Tongue (tissue), 2 donors: Measurements from ENCODE around the gene MEF2A. TPM values are rescaled to one million over a fixed set of nuclear protein-coding genes. Genes with fewer than 3 reads are reported as not detected.

Experiments used
- DNase-seq: peaks from one replicate; pipeline ENCODE4 v3.0.0-alpha.2; 2015
- total RNA-seq: library from RNA; depleted of rRNA; stranded (reverse); fragments of >200 nt; gene quantifications from one replicate; pipeline ENCODE4 v1.2.3, GENCODE V29; 2014

The MEF2A gene
- total RNA-seq, 1 donor from 2014 or later, result 166 TPM

DNA sequence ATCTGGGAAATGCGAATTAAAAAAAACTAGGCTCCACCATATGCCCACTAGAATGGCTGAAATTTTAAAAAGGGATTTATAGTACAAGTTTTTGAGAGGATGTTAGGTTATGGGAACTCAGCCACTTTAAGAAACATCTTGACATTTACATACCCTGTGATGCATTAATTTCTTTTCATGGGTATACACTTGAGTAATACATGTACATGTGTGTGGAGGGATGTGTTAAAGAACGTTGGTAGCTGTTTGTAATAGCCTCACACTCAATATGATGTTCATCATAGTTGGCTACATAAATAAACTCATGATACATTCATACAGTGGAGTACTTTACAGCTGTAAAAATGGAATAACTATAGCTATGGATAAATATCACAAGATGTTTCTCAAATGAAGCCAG, 40.9 kb downstream of the MEF2A start:
- no peak for DNase-seq

DNA sequence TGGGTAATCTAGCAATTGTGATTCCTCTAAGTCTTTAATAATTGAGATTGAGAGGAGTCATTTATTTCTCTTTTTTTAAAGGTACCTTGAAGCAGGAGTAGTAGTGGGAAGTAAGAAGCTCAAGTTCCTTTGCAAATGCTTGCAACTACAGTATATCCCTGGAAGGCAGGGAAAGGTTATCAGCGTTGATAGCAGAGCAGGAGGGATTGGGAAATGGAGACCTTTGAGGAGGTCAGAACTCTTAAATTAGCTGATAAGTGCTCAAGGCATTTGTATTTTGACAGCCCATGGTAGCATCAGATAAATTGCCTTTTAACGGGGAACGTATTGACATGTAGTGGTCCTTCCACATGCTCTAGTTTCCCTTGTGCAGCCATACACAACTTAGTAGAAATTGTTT, 47.7 kb downstream of the MEF2A start:
- DNase-seq, result no peak

DNA sequence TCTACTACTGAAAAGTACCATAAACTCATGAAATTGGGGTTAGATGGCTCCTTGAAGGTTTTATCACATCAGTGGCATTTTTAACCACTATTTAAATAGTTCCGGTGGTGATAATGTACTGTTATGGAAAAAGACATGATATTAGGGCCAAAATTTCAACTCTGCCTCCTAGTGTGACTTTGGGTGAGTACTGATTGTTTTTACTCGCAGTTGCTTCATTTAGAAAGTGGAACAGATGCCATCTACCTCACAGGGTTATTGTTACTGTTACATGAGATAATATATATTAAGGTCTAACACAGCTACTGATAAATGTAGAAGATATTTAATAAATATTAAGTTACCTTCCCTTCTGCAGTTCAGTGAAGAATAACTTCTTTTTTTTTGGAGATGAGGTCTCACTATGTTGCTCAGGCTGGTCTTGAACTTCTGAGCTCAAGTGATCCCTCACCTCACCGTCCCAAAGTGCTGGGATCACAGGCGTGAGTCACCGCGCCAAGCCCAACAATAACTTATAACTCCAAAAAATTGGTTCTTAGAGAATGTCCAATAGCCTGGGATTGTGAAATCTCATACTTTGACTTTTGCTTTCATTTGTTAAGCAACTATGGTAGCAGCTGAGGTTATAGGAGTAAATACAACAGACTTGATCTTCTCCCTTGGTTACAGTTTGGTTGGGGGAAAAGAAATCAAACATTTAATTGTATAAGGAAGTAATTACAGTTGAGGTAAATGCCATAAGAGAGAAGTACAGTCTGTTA, 48.3 kb downstream of the MEF2A start:
- DNase-seq, result no peak

DNA sequence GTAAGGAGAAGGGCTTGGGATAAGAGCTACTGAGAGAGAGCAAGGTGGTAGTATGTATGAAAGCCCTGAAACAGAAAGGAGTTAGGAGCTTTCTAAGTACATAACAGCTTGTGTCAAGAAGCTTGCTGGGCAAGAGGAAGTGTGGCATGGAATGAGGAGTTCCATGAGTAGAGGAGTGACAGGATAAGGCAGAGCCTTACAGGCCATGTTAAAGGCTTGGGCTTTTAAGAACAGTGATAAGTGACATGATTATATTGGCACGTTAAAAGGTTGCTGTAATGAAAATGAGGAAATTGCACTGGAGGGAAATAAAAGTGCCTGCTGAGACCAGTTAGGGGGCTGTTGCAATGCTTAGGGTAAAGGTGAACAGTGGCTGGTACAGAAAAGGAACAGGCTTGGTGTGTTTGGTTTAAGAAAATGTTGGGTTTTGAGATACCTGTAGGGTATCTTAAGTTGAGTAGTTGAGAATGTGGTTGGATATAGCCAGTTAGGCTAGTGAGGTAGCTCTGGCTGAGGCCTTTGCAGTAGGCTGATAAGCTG, 49.0 kb downstream of the MEF2A start:
- peak; percentile 5 for DNase-seq

DNA sequence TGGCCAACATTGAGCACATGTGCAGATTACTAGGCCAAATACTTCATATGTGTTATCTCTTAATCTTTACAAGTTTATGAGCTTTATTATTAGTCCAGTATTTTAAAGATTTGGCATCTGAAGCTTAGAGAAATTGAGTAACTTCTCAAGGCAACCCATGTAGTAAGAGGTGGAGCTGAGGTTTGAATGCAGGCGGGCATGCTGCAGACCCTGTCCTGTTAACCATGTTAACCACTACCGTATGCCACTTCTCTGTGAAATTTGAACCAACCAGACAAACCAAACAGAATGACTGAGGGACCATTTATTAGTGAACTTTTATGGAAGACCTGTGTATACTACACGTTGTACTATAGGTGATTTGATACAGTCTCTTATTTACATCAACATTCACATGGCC, 49.7 kb downstream of the MEF2A start:
- no peak for DNase-seq

DNA sequence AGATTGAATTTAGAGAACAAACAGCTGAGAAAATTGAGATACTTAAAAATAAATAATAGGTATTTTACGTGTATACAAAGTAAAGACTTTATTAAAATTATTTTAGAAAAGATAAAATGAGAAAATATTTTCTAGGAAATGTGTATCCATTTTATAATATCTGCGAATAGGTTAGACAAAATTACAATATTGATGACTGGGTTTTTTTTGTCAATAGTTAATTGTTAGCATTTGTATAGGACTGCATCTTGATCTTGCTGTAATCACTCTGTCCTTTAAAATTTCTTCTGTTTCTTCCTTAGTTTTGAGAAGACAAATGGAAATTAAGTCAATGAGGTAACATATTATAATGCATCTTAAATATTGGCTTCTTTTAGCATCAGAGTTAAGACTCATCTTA, 50.3 kb downstream of the MEF2A start:
- no peak for DNase-seq

DNA sequence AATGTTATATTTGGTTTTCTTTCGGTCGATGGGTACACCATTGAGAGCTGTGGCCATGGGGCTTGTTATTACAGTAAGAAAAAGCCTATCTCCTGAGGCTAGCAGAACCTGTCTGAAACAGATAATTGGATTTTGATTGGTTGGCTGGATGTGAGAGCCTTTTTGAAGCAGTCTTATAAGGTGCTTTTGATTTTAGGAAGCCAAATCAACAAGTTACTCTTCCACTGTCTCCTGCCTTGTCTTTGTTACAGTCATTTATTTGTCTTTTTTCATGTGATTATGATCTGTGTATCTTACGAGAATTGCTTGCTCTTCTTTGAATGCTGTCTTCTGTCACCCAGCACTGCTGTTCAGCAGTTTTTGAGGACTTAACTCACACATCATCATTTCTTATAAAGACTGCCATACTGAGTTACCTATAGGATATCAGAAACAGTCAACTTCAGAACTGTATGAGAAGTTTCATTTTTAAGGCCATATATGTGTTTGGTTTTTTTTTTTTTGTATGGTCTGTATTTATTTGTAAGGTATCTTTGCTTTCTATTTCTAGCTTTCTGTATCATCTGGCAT, 51.1 kb downstream of the MEF2A start:
- no peak for DNase-seq

DNA sequence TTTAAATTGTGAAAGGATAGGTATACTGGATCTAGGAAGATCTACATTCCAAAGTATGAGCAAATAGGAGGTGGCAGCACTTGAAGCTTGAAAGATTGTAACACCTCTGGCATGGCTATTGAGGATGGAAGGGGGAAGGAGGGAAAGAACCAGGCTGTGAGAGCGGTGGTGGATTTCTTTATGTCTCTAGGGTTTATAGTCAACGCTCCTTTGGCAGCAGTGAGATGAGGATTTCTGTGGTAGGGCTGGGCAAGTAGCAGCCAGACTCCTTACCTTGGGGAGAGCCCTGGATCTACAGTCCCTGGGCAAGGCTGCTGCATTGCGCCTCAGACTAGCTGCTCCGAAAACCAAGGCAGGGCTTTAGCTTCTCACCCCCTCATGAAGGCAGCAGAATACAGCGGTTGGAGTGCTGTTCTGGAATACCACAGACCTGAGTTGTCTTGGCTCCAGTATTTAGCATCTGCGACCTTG, 53.2 kb downstream of the MEF2A start:
- DNase-seq, result peak; percentile 5

DNA sequence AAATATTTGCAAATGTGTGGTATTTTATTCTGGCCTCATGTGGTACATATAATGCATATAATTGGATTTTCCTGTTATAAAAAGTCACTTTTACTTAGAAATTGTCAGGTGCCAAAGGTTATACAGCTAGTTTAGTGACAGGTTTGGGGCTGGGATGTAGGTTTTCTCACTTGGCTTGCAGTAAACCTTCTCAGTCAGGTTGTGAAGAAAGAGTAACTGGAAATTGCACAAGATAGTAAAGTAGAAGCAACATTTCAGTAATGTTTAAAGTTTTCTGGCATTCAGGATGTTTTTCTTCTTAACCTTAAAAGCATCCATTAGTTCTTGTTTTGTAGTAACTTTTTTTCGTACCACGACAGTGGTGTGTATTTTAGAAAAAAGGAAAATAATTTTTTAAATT, 53.9 kb downstream of the MEF2A start:
- no peak for DNase-seq

DNA sequence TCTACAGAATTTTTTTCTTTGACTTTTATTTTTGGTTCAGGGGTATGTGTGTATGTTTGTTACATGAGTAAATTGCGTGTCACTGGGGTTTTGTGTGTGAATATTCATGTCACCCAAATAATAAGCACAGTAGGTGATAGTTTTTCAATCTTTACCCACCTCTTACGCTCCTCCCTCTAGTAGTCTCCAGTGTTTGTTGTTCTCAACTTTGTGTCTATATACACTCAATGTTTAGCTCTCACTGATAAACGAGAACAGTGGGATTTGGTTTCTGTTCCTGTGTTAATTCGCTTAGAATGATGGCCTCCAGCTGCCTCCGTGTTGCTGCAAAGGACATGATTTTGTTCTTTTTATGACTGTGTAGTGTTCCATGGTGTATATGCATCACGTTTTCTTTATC, 54.4 kb downstream of the MEF2A start:
- DNase-seq, result no peak

DNA sequence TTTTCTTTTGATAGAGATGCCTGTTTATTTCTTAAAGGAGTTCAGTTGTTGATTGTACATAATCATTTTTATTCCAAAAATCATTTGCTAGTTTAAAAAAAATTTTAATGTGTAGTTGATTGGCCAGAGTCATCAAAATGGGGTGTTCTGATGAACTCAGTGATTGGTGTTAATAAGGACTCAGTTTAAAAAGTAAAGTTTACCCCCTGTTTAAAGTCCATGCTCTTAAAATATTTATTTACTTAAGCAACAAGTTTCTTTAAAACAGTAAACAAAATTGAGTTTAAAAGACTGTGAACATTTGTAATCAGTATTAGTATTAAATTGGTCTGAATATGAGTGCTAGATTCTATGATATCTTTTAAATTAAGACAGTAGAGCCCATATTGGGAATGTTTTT, 56.0 kb downstream of the MEF2A start:
- no peak for DNase-seq

DNA sequence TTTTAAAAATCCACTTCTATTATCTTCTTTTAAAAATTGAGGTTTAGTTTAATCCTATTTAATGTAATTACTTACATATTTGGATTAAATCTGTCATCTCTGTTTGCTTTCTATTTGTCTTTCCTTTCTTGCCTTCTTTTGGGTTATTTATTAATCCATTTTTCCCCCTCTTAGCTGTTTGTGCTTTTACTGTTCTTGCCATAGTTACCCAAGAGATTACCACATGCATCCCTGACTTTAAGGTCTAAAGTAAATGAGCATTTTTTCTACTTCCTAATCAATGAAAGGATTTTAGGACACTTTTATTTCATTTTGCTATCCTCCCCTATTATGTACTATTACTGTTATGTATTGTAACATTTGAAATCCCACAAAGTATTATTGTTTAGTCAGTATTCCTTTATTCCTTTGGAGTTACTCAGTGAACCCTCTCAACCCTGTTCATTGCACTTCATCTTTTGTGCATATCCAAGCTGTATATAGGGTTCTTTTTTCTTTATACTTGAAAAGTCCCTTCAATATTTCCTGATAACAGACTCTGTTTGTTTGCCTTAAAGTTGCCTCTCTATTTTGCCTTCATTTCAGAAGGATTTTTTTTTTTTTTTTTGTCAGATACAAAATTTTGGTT, 62.7 kb downstream of the MEF2A start:
- DNase-seq, result no peak

DNA sequence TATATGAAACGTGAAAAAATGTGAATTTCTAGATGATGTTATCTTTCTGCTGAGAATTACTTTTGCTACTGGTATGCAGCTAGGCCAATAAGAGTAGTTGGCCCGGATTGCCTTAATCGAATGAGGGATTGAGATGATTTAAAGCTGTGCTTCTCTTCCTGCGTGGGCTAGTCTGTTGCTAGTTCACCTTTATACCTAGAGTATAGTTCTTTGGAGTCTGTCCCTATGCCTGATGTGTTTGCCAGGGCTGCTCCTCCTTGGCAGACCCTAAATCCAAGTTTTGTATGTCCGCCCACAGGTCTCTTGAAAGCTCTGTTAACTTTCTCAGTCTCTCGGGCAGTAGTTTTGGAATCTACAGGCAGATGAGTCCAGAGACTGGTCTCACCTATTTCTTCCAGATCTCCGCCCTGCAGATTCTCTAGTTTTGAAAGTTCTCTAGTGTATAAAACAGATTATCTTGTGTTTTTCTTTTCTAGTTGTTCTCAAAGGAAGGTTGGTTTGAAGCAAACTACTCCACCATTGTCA, 64.9 kb downstream of the MEF2A start:
- DNase-seq, result no peak

DNA sequence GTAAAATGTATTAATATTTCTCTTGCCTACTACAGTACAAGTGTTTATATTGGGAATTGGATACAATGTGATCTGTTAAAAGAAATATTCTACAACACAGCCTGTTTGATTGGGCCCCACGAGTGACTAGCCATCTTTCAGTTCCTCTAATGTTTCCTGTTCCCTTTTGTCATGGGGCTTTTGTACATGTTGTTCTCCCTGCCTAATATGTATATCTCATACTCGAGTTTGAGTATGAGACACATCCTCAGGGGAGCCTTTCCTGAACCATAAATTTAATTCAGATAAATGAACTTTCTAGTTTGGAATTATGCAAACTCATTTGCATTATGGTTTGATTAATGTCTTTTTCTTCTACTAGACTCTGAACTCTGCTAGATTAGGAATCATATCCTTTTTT, 65.5 kb downstream of the MEF2A start:
- no peak for DNase-seq

DNA sequence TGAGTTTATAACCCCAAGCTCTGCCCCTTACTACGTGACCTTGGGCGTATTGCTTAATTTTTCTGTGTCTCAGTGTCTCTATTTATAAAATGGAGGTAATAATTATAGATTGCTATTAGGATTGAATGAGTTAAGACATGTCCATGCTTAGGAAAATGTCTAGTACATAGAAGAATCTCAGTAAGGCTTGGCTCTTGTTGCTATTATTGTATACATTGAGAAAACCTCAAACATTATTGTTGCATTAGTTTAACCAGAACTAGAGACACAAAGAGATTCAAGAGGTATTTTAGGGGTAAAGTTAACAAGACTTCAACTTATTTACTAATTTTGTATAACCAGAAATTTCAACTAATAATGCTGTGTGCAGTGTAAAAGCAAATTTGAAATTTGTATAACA, 66.7 kb downstream of the MEF2A start:
- no peak for DNase-seq

DNA sequence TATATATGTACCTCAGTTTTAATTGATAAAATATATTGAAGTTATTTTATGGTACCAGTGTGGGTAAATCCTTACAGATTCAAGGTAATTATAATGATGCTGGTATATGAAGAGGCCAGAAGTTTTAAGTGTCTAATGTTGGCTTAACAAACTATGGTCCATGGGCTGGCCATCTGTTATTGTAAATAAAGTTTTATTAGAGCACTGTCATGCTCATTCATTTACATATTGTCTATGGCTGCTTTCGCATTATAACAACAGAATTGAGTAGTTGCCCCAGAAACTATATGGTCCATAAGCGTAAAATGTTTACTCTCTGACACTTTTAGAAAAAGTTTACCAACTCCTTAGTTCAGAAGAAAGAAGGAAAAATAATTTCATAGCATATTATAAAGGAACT, 67.9 kb downstream of the MEF2A start:
- no peak for DNase-seq

DNA sequence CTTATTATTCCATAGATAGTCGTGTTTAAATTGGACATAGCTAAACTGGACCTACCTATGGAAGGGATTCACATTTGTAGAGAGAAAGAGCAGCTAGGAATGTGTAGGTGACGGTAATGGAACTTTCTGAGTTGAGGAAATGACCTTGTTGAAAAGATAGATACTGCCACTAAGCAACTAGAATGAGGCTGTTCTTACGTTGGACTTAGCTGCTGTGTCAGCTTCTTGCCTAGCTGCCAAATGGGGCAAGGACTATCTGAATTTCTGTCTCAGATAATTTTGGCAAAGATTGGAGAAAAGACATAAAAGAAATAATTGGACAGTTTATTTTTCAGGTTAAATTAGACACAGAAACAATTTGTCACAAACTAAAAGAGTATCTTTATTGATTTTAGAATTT, 68.8 kb downstream of the MEF2A start:
- DNase-seq, result no peak

DNA sequence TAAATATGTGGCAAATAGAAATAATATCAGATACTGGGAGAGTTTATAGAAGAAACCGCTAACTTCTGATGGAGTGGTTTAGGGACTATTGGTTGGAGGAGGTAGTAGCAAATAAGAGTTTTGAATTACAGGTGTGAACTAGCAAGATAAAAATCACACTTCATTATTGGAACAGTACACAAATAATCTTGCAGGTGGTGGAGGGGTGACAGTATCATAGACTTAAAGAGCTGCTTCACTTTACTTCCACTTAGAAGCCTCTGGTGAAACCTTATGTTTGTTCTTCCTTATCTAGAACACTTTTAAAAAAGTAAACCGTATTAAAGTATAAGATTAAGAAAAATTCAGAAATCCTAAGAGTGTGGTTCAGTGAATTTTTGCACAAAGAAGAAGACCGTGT, 69.4 kb downstream of the MEF2A start:
- no peak for DNase-seq

DNA sequence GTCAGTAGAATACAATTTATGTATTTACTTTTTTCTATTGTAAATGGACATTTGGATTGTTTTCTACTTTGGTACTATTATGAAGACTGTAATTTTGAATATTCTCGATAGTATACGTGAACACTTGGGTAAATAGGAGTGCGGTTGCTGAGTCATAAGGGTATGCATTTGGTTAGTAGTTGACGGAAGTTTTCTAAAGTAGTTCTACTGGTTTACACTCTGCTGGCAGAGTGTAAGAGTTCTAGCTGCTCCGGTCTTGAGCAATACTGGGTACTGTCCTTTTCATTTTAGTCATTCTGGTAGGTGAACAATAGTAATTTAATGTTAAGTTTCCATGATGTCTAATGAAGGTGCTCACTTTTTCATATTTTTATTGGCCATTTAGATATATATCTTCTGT, 70.0 kb downstream of the MEF2A start:
- DNase-seq, result no peak

DNA sequence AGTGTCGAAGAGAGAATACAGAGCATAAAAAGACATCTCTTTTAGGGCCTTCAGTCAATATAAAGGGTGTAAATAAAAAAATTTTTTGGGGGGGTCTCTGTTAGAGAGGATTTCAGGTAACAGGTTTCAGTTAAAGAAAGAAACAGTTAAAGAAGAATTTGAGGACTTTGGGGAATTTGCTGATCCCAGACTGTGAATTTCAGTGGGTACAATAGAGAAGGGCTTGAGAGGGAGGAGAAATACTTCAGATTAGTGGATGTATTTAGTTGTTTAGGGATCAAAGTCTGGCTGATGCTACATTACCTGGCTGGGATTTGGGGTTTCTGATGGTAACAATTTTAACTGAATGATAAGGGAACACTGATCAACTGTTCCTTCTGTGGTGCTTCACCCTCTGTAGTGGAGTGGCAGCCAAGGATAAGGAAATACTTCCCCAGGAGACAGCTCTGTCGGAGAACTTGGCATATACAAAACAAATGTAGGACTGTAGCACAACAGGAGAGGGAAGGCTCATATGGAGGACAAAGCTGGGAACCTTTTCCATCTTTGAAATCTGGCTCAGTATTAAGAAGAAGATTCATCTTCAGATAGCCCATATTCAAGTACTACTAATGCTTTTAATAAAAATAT, 79.2 kb downstream of the MEF2A start:
- no peak for DNase-seq

DNA sequence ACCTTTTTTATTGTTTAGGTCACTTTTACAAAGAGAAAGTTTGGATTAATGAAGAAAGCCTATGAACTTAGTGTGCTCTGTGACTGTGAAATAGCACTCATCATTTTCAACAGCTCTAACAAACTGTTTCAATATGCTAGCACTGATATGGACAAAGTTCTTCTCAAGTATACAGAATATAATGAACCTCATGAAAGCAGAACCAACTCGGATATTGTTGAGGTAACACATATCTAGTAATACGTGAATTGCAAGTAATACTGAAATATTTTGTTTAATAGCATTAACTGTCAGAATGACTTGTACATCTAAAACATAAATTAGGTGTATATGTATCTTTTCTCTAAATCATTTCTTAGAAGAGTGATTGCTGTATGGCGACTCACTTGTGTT, 79.8 kb downstream of the MEF2A start:
- no peak for DNase-seq

DNA sequence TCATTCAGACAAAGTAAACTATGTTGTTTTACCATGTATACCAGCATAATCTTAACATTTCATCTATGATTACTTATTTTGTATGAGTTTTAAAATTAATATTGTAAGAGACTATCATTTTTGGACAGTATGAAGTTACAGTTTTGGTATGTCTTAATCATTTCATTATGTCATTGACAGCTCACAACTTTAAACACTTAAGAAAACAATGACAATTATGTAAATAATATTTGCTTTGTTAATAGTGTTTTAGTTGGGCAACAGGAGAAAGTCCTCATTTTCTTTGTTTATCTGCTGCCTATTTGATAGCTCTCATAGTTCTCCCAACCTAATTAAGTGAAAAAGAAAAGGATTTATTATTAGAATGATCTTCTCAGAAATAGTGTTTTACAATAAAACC, 80.2 kb downstream of the MEF2A start:
- DNase-seq, result no peak
